Fibroblast of mammary gland (primary cell): ENCODE measurements around the gene PRM3.

ENCODE experiments used
- DNase-seq: peaks from one replicate; pipeline ENCODE4 v3.0.0-alpha.2; 2010; ENCODE audit warnings: low read depth
- H3K4me3 ChIP-seq: 2 replicates; pipeline ENCODE4 v1.5.1; 2011; ENCODE audit warnings: low read depth, mild to moderate bottlenecking, low read length, moderate library complexity; ENCODE audit not compliant: control insufficient read depth
- CTCF ChIP-seq: conservative IDR thresholded peaks from 2 replicates; pipeline ENCODE4 v1.5.1; 2011; ENCODE audit warnings: low read depth, low read length, inconsistent platforms; ENCODE audit not compliant: control insufficient read depth, insufficient read depth

Gene PRM3

GRCh38 chr16:11258553-11259492, 14.6 kb downstream of the PRM3 start:
- DNase-seq: no peak
- H3K4me3 ChIP-seq: no peak overlapping the region
- TF ChIP-seq CTCF: no peak

- TF ChIP-seq CTCF: peak; percentile 86
- peak overlapping the region; percentile 75 for H3K4me3 ChIP-seq
- peak; percentile 82 for DNase-seq
Measured at GRCh38 chr16:11257131-11257938, 16.1 kb downstream of the PRM3 start.

GRCh38 chr16:11256661-11257130, 16.7 kb downstream of the PRM3 start:
- peak overlapping the region; percentile 75 for H3K4me3 ChIP-seq
- TF ChIP-seq CTCF: no peak
- DNase-seq: peak; percentile 31

GRCh38 chr16:11255737-11256660, 17.4 kb downstream of the PRM3 start, which contains the start of gene SOCS1:
Gene SOCS1, minus strand, starts transcription at chr16:11256204. Its CDS starts 726 bp downstream, at chr16:11255478.
- H3K4me3 ChIP-seq: peak within 1 kb of the TSS; percentile 75
- DNase-seq: peak; percentile 67
- TF ChIP-seq CTCF: peak; percentile 32

GRCh38 chr16:11254913-11255736, 18.3 kb downstream of the PRM3 start:
- H3K4me3 ChIP-seq: peak overlapping the region; percentile 50
- TF ChIP-seq CTCF: no peak
- DNase-seq: peak; percentile 36
